GM12875 (cell line): ENCODE data around the gene PRKAR2B.
"Not testable (repeated sequence)": the region's sequence is repeated elsewhere in the genome, so short reads cannot be mapped to it uniquely, and the experiment has no call there.

Experiments used
- H3K4me3 ChIP-seq: one replicate; pipeline ENCODE4 v1.5.1; 2011; ENCODE audit warnings: low read depth, low read length, control low read depth
- CTCF ChIP-seq: IDR thresholded peaks from 2 replicates; pipeline ENCODE4 v1.5.1; 2011; ENCODE audit warnings: low read depth, mild to moderate bottlenecking, control low read depth, inconsistent platforms, low read length, moderate library complexity, borderline replicate concordance; ENCODE audit not compliant: insufficient read depth

The PRKAR2B gene

GRCh38 chr7:107152011-107152410 lies 107.5 kb downstream of the PRKAR2B start:
- H3K4me3 ChIP-seq, result no peak overlapping the region
- no peak for TF ChIP-seq CTCF

- no peak overlapping the region for H3K4me3 ChIP-seq
- TF ChIP-seq CTCF, result no peak
Observed at GRCh38 chr7:107154826-107155225, 110.3 kb downstream of the PRKAR2B start.

- H3K4me3 ChIP-seq, result not testable (repeated sequence)
Observed at GRCh38 chr7:107155726-107156125, 111.2 kb downstream of the PRKAR2B start.

GRCh38 chr7:107157091-107157490 lies 112.6 kb downstream of the PRKAR2B start:
- no peak overlapping the region for H3K4me3 ChIP-seq
- no peak for TF ChIP-seq CTCF

- no peak overlapping the region for H3K4me3 ChIP-seq
- no peak for TF ChIP-seq CTCF
Observed at GRCh38 chr7:107158028-107158427, 113.5 kb downstream of the PRKAR2B start.

GRCh38 chr7:107160389-107160788 lies 115.9 kb downstream of the PRKAR2B start:
- H3K4me3 ChIP-seq, result no peak overlapping the region
- no peak for TF ChIP-seq CTCF

GRCh38 chr7:107161415-107161814 lies 116.9 kb downstream of the PRKAR2B start:
- no peak for TF ChIP-seq CTCF
- no peak overlapping the region for H3K4me3 ChIP-seq

- TF ChIP-seq CTCF, result no peak
- H3K4me3 ChIP-seq, result no peak overlapping the region
Observed at GRCh38 chr7:107162475-107162874, 118.0 kb downstream of the PRKAR2B start.
